ENCODE results near the gene POU3F2. TPM values are rescaled to one million over a fixed set of nuclear protein-coding genes. Genes with fewer than 3 reads are reported as not detected.
A peak's percentile ranks its signal among the peaks of the same experiment; 100 is the strongest.

The POU3F2 gene
- total RNA-seq, 1 experiment from 2014 or later = 25.5 TPM

GRCh38 chr6:98880486-98880885 lies 46.1 kb downstream of the POU3F2 start:
- Histone ChIP-seq H3K27ac (ENCODE audit: low read depth, low read length, poor library complexity, severe bottlenecking) (no peak overlapping the region), H3K9me3 (ENCODE audit: low read depth, low read length, poor library complexity, severe bottlenecking) (no peaks in the 10 kb centered on the region), H3K36me3 (ENCODE audit: insufficient read depth, low read length, poor library complexity, severe bottlenecking) (no peaks in the 10 kb centered on the region), H3K4me1 (ENCODE audit: insufficient read depth, low read length, poor library complexity, severe bottlenecking) (no peaks in the 10 kb centered on the region), H3K27me3 (replicated peaks; ENCODE audit: insufficient read depth, low read depth, low read length, poor library complexity) (no peaks in the 10 kb centered on the region), H3K4me3 (ENCODE audit: low read depth, low read length, poor library complexity, severe bottlenecking) (no peak overlapping the region)
- TF ChIP-seq EZH2 (IDR thresholded peaks at IDR 0.05; ENCODE audit: borderline replicate concordance, low read depth, low read length, poor library complexity, severe bottlenecking) = no peak
- TF ChIP-seq CTCF (conservative IDR thresholded peaks at IDR 0.05; ENCODE audit: low read depth, low read length) = no peak
- POLR2A ChIA-PET (ENCODE audit: low non-redundant PET) = no interaction called here
- DNase-seq (ENCODE audit: low spot score) = peak; percentile 1
- intact Hi-C loops (cut with micrococcal nuclease; ENCODE audit: unreplicated experiment) = no loop called here
- BruUV-seq (replicated peaks) = no TSS peak
- CTCF ChIA-PET = no interaction called here

GRCh38 chr6:98885330-98885729 lies 51.0 kb downstream of the POU3F2 start:
- Histone ChIP-seq H3K4me1 (ENCODE audit: insufficient read depth, low read length, poor library complexity, severe bottlenecking) (no peaks in the 10 kb centered on the region), H3K27ac (ENCODE audit: low read depth, low read length, poor library complexity, severe bottlenecking) (no peak overlapping the region), H3K27me3 (replicated peaks; ENCODE audit: insufficient read depth, low read depth, low read length, poor library complexity) (no peaks in the 10 kb centered on the region), H3K9me3 (ENCODE audit: low read depth, low read length, poor library complexity, severe bottlenecking) (no peaks in the 10 kb centered on the region), H3K4me3 (ENCODE audit: low read depth, low read length, poor library complexity, severe bottlenecking) (no peak overlapping the region), H3K36me3 (ENCODE audit: insufficient read depth, low read length, poor library complexity, severe bottlenecking) (no peaks in the 10 kb centered on the region)
- no TSS peak for BruUV-seq (replicated peaks)
- intact Hi-C loops (cut with micrococcal nuclease; ENCODE audit: unreplicated experiment) = no loop called here
- TF ChIP-seq EZH2 (IDR thresholded peaks at IDR 0.05; ENCODE audit: borderline replicate concordance, low read depth, low read length, poor library complexity, severe bottlenecking) = no peak
- TF ChIP-seq CTCF (conservative IDR thresholded peaks at IDR 0.05; ENCODE audit: low read depth, low read length) = no peak
- DNase-seq (ENCODE audit: low spot score) = no peak
- POLR2A ChIA-PET (ENCODE audit: low non-redundant PET) = no interaction called here
- CTCF ChIA-PET = no interaction called here

GRCh38 chr6:98887650-98888049 lies 53.3 kb downstream of the POU3F2 start:
- Histone ChIP-seq H3K27ac (ENCODE audit: low read depth, low read length, poor library complexity, severe bottlenecking) (no peak overlapping the region), H3K4me1 (ENCODE audit: insufficient read depth, low read length, poor library complexity, severe bottlenecking) (no peaks in the 10 kb centered on the region), H3K36me3 (ENCODE audit: insufficient read depth, low read length, poor library complexity, severe bottlenecking) (no peaks in the 10 kb centered on the region), H3K4me3 (ENCODE audit: low read depth, low read length, poor library complexity, severe bottlenecking) (no peak overlapping the region), H3K27me3 (replicated peaks; ENCODE audit: insufficient read depth, low read depth, low read length, poor library complexity) (no peaks in the 10 kb centered on the region), H3K9me3 (ENCODE audit: low read depth, low read length, poor library complexity, severe bottlenecking) (no peaks in the 10 kb centered on the region)
- BruUV-seq (replicated peaks) = no TSS peak
- POLR2A ChIA-PET (ENCODE audit: low non-redundant PET) = no interaction called here
- CTCF ChIA-PET = no interaction called here
- intact Hi-C loops (cut with micrococcal nuclease; ENCODE audit: unreplicated experiment) = no loop called here
- no peak for TF ChIP-seq CTCF (conservative IDR thresholded peaks at IDR 0.05; ENCODE audit: low read depth, low read length)
- no peak for TF ChIP-seq EZH2 (IDR thresholded peaks at IDR 0.05; ENCODE audit: borderline replicate concordance, low read depth, low read length, poor library complexity, severe bottlenecking)
- DNase-seq (ENCODE audit: low spot score) = no peak

Other genes with a start within 250 kb of the POU3F2 start
- 13.2 and 14.1 TPM in 2 replicates for gene FBXL4, start 113.4 kb downstream of the POU3F2 start, total RNA-seq (2021)

Measured in A673 (cell line).